HCT116 (cell line): ENCODE measurements around the gene NUCB1.

ENCODE experiments used
- ELF1 ChIP-seq: IDR thresholded peaks from 2 replicates; pipeline ENCODE4 v1.6.1; 2012; ENCODE audit warnings: low read depth, borderline replicate concordance
- POLR2A ChIP-seq: IDR thresholded peaks from 2 replicates; pipeline ENCODE4 v1.7.0; 2011; ENCODE audit warnings: borderline replicate concordance; ENCODE audit not compliant: insufficient read depth, insufficient read length; ENCODE audit errors: extremely low read depth
- ZFX ChIP-seq: fragments of 450-650 bp; IDR thresholded peaks from 2 replicates; pipeline ENCODE4 v1.6.1; 2017

GRCh38 chr19:48867123-48867745 lies 32.9 kb upstream of the NUCB1 start:
- TF ChIP-seq ELF1 (no peak), ZFX (no peak), POLR2A (no peak)
